IPS-NIHi7 (cell line): ENCODE results near the gene SBNO2.

Experiments used
- DNase-seq: peaks from one replicate; pipeline ENCODE4 v3.0.0; 2012; ENCODE audit warnings: mixed read lengths; ENCODE audit errors: extremely low spot score

SBNO2 gene

GRCh38 chr19:1153891-1154730 is 20.0 kb downstream of the SBNO2 start:
- no peak for DNase-seq

- DNase-seq = no peak
Measured at GRCh38 chr19:1151917-1152587, 22.0 kb downstream of the SBNO2 start.

GRCh38 chr19:1151037-1151724 is 22.9 kb downstream of the SBNO2 start:
- no peak for DNase-seq

GRCh38 chr19:1150333-1151036 is 23.6 kb downstream of the SBNO2 start:
- DNase-seq = no peak

GRCh38 chr19:1149259-1150045 is 24.6 kb downstream of the SBNO2 start:
- DNase-seq = no peak

GRCh38 chr19:1147934-1148549 is 26.0 kb downstream of the SBNO2 start:
- DNase-seq = no peak

- DNase-seq = no peak
Measured at GRCh38 chr19:1146858-1147780, 26.9 kb downstream of the SBNO2 start.

- no peak for DNase-seq
Measured at GRCh38 chr19:1146412-1146699, 27.7 kb downstream of the SBNO2 start.

GRCh38 chr19:1145635-1146411 is 28.2 kb downstream of the SBNO2 start:
- no peak for DNase-seq

- no peak for DNase-seq
Measured at GRCh38 chr19:1144741-1145140, 29.3 kb downstream of the SBNO2 start.

- no peak for DNase-seq
Measured at GRCh38 chr19:1143828-1144399, 30.2 kb downstream of the SBNO2 start.

GRCh38 chr19:1141944-1142343 is 32.1 kb downstream of the SBNO2 start:
- DNase-seq = no peak

- DNase-seq = no peak
Measured at GRCh38 chr19:1140272-1141027, 33.6 kb downstream of the SBNO2 start.

GRCh38 chr19:1139126-1139525 is 34.9 kb downstream of the SBNO2 start:
- no peak for DNase-seq

- DNase-seq = no peak
Measured at GRCh38 chr19:1138121-1138520, 35.9 kb downstream of the SBNO2 start.

GRCh38 chr19:1136621-1137317 is 37.3 kb downstream of the SBNO2 start:
- DNase-seq = no peak

GRCh38 chr19:1136201-1136600 is 37.9 kb downstream of the SBNO2 start:
- no peak for DNase-seq
